GM18511 (cell line): Measurements from ENCODE around the gene ACAP1.
A peak's percentile ranks its signal among the peaks of the same experiment; 100 is the strongest.

Experiments used
- ATAC-seq: cut with Tn5 transposase; IDR thresholded peaks from one replicate; pipeline ENCODE4 v1.9.1; 2021; ENCODE audit warnings: mild to moderate bottlenecking, moderate library complexity; ENCODE audit not compliant: unreplicated experiment

Gene ACAP1, protein sequence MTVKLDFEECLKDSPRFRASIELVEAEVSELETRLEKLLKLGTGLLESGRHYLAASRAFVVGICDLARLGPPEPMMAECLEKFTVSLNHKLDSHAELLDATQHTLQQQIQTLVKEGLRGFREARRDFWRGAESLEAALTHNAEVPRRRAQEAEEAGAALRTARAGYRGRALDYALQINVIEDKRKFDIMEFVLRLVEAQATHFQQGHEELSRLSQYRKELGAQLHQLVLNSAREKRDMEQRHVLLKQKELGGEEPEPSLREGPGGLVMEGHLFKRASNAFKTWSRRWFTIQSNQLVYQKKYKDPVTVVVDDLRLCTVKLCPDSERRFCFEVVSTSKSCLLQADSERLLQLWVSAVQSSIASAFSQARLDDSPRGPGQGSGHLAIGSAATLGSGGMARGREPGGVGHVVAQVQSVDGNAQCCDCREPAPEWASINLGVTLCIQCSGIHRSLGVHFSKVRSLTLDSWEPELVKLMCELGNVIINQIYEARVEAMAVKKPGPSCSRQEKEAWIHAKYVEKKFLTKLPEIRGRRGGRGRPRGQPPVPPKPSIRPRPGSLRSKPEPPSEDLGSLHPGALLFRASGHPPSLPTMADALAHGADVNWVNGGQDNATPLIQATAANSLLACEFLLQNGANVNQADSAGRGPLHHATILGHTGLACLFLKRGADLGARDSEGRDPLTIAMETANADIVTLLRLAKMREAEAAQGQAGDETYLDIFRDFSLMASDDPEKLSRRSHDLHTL

DNA sequence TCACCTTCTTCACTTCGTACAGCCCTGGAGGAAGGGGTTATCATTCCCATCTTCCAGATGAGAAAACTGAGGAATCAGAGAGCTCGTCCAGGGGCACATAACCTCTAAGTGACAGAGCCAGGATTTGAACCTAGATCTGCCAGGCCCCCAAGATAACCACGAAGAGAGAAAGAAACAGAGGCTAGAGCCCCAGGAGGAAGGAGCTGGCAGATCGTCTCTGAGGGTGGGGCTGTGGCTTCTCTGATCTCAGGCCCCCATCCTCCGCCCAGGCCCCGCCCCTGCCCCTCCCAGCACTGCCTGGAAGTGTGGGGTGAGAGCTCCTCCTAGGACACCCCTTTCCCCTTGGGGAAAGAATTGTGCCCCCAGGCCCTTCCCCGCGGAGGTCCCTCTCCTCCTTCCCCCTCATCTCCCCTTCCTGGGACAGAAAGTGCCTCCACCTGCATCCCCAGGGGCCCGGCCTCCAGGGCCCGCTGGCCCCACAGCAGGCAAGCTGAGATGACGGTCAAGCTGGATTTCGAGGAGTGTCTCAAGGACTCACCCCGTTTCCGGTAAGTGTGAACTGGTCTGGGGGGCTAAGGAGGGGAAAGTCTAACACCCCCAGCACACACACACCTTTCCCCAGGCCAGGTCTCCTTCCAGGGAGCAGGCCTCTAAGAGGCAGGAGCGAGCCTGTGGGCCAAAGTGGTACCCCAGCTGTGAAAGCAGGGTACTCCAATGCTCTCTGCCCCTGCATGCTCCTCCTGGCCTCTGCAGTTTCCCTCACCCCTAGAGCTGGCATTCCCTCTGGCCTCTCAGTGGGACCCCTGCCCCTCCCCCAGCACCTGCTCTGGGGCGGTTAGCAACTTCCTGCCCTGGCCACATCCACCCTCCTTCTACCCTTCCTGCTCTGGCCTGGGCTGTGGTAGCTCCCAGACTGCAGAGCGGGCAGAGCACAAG lies at the start of gene ACAP1:
TSS of gene ACAP1 (plus strand) at position 290 of the 936 bp plus-strand sequence. CDS start at position 496, 206 bp downstream.
- ATAC-seq, result peak; percentile 78

DNA sequence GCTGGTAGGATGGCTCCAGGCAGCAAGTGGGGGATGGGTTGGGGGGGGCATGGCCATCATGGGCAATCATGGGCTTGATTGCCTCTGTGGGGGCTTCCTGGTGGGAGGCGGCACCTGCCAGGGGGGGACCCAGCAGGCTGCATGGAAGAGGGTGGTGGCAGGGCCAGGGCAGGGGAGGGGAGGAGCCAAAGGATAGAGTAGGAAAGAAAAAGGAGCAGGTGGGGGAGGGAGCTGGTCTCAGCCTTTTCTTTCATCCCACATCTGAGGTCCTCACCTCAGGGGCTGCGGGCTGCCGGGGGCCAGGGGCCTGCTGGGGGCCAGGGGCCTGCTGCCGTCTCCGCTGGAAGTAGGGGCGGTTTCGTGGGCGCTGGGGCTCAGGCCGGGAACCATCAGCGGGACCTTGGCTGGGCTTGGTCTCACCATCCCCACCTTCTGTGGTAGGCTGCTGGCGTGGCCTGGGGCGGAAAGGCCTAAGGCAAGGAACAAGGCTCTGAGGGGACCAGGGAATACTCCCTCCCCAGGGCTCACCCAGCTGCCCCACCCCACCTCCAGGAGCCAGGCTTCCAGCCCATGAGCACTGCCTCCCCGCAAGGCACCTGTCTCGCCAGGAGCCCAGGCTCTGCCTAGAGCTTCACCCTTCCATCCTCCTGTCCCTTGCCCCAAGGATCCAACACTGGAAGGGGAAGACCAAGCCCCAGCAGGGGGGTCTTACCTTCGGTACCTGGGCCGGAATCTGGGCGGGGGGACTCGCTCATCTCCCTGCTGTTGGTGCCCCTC lies 46.9 kb upstream of the ACAP1 start:
- ATAC-seq, result no peak

DNA sequence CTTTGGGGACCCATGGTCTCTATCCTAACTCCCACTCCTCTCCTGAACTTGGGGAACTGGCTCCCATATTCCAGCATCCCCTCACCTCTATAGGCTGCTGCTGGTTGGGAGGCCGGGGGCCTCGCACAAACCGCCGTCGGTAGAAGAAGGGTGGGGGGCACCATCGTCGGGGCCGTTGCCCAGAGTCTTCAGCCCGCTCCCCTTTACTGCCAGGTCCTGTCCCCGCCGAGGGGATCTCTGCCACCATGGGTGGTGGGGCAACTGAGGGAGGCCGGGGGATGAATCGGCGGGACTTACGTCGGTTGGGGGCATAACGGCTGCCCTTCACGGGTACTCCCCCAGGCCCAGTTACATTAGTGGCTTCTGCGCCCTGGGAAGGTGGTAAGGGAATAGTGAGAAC lies 46.2 kb upstream of the ACAP1 start:
- no peak for ATAC-seq

DNA sequence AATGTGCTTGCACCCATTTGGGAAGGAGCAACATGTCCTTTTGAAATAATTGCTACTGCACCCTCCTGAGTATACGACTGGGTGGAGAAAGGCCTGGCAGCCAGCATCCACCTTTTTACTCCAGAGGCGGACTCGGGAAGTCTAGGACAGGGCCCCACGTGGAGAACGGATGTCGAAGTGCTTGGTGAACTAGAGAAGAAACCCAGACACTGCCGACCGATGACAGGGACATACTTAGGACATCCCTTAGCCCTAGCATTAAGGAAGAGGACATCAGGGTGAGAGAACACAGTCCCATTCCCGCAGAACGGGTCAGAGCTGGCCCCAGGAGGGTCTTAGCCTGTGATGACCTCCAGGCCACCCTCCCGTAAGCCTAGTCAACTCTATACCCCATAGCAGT lies 45.6 kb upstream of the ACAP1 start:
- ATAC-seq, result no peak

DNA sequence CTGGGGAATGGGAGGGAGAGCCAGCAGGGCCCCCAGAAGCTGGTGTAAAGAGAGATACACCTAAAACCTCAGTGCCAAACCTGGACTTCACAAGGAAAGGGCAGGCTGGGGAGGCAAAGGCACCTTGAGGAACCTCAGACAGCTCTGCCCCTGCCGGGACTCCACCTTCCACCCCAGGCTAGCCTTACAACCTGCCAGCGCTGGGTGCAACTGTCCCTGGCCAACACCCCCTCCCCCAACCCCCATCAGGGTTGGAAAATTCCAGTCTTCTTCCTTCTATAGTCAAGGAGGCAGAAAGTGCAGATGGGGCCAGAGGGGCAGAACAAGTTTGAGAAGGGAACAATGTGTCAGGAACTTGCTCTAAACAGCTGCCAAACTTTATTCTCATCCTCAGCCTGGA lies 44.1 kb upstream of the ACAP1 start:
- no peak for ATAC-seq

DNA sequence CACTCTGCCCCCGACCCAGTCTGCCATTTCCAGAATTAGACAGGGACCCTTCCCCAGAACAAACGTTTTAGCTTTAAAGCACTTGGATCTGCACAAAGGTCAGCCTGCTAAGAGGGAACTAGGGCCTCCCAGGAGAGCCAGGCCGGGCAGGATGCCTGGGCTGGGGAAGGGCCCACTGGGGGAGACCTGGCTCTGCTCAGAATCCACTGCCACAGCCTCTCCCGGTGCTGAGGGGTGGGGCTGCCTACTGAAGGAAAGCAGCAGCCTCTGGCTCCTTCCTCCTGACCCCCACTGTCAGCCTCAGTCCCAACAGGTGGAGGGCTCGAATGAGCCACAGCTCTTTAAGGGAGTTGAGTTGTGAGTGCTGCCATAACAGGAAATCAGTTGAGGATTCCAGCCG lies 43.6 kb upstream of the ACAP1 start:
- ATAC-seq, result no peak

DNA sequence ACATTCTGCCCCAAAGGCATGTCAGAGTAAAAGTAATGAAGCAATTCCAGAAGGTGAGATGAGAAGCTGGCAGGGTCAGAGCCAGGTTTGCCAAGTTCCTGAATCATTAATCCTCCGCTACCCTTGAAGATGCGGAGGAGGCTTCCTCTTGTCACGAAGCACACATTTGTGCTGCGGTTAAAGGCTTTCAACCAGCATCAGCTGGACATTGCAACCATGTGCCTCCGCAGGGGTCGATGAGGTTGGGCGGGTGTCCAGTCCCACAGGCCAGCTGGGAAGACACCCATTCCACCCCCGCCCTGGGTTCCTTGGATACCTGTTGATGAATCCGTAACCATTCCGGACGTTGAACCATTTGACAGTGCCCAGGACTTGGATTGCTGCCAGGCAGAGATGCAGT lies 43.2 kb upstream of the ACAP1 start:
- no peak for ATAC-seq

DNA sequence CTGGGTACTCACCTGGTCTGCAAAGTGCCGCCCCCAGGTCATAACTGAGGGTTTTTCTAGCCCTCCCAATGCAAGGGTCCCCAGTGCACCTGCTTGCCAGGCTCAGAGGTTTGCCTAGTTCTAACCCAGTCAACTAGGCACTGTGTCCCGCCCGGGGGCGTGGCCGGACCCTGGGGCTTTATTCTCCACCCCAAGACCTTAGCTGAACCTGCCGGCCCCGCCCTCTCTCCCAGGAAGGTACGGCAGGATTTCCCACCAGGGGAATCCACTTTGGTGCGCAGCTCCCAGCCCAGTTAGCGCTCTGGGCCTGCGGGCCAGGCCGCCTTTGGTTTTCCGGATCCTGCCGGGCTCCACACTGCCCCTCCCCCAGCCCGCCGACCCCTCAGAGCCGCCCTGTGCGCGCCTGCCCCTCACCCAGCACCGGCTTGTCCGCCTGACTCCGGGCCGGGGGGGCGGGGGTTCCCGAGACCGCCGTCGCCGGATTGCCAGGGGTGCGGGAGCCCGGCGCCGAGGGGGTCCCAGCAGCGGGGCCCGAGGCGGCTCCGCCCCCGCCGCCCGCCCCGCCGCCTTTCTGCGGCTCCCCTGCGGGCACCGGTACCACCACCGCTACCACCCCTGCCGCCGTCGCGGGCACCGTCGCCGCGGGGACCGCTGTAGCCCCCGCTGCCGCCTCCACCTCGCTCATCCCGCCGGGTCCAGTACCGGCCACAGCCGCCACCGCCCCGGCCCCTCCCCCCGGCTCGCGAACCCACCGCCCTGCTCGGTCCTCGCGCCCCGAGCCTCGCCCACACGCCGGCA lies 42.3 kb upstream of the ACAP1 start:
- ATAC-seq, result no peak

DNA sequence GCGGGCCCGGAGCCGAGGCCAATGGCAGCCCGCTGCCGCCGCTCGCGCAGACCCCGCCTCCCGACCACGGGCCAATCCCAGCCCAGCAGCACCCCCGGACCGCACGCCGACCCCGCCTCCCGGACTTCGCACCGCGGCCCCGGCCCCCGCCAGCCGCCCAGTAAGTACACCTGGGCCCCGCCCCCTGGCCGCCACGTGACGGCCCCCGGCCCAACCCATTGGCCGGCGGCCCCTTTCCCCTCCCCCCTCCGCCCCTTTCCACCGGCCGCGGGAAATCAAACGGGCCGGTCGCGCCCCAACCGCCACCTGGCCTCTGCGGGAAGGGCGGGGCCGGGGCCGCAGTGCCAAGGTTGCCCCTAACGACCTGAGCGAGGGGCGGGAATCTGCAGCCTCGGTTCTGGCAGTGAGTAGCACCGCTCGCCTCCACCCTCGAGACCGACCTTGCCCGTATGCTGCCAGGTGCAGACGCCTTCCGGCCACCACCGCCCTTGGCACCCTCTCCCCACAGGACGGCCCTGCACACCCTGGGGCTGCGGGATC lies 41.6 kb upstream of the ACAP1 start, which contains the start of gene YBX2:
TSS of gene YBX2 (minus strand) at position 26 of the 540 bp plus-strand sequence. CDS start 139 bp downstream, outside the sequence.
- ATAC-seq, result no peak

DNA sequence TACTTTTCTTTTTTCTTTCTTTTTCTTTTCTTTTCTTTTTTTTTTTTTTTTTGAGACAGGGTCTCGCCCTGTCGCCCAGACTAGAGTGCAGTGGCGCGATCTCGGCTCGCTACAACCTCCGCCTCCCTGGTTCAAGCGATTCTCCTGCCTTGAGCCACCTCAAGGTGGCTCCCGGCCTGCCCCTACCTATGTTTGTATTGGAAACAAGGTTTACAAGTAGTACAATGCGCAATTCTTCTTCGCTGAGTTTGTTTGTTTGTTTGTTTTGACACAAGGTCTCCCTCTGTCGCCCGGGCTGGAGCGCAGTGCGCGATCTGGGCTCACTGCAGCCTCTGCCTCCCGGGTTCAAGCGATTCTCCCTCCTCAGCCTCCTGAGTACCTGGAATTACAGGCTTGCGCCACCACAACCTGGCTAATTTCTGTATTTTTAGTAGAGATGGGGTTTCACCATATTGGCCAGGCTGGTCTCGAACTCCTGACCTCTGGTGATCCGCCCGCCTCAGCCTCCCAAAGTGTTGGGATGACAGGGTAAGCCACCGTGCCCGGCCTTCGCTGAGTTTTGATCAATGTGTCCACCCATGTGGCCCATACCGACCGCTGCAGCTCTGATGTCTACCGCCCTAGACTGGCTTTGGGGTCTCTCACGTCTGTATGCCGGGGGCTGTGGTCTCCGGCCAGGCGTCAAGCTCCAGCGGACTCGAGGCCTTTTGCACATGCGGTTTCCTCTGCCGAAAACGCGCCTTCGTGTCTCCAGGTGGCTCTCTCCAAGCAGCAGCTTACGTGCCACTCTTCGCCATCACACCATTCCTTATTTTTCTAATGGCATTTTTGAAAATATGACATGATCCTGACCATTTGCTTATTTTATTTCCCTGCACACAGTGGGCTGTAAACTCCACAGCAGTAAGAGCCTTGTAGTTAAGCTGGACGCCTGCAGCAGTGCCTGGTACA lies 40.8 kb upstream of the ACAP1 start:
- no peak for ATAC-seq

DNA sequence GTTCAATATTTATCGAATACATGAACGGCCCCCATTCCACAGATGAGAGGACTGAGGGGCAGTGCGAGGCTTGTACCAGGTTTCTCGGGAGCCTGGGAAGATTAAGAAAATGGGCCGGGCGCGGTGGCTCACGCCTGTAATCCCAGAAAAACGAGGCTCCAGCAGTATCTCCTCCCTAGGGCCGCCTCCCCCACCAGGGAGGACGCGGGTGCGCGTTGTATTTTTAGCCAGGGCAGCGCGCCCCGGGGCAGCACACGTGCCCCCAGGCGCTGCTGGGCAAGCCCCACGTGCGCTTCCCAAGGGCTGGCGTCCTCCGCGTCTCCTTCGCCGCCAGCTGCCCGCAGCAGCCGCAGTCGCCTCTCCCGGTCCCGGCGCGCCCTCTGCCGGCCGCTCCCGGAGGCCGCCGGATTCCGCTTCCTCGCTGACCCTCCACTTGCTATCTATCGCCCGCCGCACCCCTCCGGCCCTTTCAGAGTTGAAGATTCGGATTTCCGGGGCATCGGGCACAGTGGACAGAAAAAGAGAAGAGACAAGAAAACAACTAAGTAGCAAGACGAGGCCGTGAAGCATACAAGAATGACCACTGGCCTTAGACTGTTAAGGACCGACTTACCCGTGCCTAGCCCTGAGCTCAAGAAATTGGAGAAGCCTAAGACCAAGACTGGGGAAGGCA lies 40.0 kb upstream of the ACAP1 start:
- no peak for ATAC-seq

DNA sequence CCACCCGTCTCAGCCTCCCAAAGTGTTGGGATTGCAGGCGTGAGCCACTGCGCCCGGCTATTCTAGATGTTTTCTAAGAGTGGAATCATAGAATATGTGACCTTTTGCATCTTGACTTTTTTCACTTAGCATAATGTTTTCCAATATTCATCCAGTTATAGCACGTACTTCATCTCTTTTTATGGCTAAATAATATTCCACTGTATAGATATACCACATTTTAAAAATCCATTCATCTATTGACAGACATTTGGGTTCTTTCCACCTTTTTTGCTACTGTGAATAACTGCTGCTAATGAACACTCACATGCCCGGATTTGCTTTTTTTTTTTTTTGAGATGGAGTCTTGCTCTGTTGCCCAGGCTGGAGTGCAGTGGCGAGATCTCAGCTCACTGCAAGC lies 32.1 kb upstream of the ACAP1 start:
- no peak for ATAC-seq

DNA sequence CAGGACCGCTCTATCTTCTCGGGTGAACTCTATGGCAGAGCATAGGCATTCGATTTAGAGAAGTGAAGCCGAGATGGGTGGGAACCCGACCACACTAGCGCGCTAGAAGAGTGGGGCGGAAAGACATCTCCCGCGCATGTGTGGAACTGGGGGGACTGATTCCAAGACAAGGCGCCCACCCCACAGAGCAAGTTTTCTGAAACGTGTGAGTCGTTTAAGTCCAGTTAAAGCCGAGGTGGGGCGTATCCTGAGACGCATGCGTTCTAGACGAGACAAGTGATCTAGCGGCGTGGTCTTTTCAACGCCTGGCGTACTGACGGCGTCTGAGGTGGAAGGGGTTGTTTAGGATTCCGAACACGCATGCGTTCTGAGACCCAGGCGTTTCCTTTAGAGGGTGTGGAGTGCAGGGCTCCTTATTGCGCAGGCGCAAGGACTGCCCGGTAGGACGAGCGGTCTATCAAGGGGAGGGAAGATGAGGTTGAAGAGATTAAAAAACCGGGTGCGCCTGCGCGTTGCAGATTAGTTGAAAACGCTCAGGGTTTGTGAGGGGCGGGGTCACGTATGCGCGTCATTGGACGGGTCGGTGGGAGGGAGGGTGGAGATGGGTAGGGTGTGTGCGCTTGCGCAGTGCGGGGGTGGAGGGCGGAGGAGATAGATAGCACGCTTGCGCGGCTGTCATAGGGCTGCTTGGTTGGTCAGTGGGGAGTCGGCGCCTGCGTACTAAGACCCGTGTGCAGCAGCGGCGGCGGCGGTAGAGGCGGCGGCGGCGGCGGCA lies 29.2 kb upstream of the ACAP1 start, which contains the start of gene EIF5A:
TSS of gene EIF5A (plus strand) at position 718 of the 775 bp plus-strand sequence. CDS start 2,008 bp downstream, outside the sequence.
- ATAC-seq, result peak; percentile 75

DNA sequence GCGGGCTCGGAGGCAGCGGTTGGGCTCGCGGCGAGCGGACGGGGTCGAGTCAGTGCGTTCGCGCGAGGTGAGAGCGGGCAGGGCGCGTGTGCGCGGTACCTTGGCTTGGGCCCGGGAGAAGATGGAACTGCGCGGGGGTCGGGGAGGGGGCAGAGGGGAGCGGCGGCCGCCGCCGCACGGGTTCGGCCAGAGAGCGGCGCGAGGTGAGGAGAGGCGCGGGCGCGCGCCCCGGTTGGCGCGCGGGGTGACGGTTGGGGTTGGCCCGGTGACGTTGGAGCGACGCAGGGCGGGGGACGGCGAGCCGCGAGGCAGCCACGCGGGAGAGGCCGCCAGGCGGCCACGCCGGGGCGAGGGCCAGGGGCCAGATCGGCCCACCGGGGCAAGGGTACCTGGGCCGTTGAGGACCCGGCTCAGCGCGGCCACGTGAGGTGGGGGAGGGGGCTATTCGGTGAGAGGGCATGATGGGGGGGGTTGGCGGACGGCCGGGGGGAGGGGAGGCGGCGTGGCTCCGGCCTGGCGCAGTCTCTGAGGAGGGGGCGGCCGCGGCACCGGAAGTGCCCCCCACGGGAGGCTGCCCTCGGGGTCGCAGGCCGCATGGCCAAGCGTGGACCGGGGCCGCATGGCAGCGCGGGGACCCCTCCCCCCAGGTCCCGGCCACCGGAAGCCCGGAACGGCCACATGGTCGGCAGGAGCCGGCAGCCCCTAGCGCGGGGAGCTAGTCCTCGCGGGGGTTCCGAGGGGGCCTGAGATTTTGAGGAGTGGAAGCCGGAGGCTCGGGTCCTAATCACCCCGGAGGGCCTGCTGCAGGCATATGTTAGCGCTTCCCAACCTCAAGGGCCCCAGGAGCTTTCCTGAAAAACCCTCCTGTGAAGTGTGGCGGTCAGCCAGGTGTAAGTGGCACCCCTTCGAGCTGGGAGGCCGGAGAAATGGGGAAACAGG lies 28.4 kb upstream of the ACAP1 start:
- ATAC-seq, result no peak

DNA sequence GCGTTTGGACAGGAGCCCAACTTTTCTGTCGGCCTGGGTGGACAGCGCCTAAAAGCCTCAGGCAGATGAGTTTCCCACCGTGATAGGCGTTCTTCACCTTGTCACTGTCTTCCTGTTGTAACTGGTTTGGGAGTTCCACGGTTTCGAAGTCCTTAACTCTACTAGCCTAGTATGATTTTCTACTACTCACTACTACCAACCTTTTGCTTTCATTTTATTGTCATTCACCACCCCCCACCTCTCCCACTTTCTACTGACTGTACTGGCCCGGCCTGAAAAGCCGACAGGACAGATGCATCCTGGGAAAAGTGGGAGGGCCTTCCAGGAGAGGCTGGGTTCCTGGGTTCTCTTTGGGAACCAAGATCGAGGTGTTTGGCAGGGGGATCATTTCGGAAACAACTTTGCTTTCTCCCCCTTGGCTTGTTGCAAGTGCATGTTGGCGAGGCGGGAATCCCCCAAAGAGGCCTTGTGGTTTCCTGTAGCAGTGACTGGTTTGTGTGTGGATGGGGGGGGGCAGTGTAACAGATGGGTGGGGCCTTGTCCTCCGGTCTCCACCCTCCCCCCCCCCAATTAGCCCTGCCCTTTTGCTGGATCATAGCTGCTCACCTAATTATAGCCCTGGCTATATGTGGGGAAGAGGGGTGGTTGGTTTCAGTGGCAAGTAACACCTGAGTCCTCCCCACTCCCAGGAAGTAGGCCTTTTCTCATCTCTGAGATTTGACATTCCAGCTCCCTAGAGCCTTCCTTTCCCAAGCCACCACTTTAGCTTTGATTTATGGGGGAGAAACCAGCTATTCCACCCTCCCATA lies 27.5 kb upstream of the ACAP1 start:
- ATAC-seq, result no peak
